Progenitor cell of endocrine pancreas (in vitro differentiated cells): ENCODE measurements around the gene FLRT1. TPM values are rescaled to one million over a fixed set of nuclear protein-coding genes. Genes with fewer than 3 reads are reported as not detected.

Source experiments
- DNase-seq: peaks from one replicate; pipeline ENCODE4 v3.0.0; 2021; ENCODE audit warnings: low spot score; ENCODE audit not compliant: unreplicated experiment
- H3K27ac Mint-ChIP-seq: 2 replicates; pipeline ENCODE4 v1.8.0; 2021; ENCODE audit warnings: mild to moderate bottlenecking, moderate library complexity, mixed read lengths
- H3K27me3 Mint-ChIP-seq: 2 replicates; pipeline ENCODE4 v1.8.0; 2021; ENCODE audit warnings: mixed read lengths
- H3K36me3 Mint-ChIP-seq: 2 replicates; pipeline ENCODE4 v1.8.0; 2022; ENCODE audit warnings: mixed read lengths; ENCODE audit not compliant: insufficient read depth
- H3K4me1 Mint-ChIP-seq: 2 replicates; pipeline ENCODE4 v1.8.0; 2021; ENCODE audit warnings: low read depth, mixed read lengths
- H3K4me3 Mint-ChIP-seq: 2 replicates; pipeline ENCODE4 v1.8.0; 2021; ENCODE audit warnings: low read depth, mild to moderate bottlenecking, moderate library complexity, mixed read lengths
- H3K9me3 Mint-ChIP-seq: 2 replicates; pipeline ENCODE4 v1.8.0; 2021; ENCODE audit warnings: low read depth, mixed read lengths
- CTCF ChIP-seq: fragments of 200-600 bp; sonication (generic); IDR thresholded peaks from one replicate; pipeline ENCODE4 v1.5.0; 2021; ENCODE audit warnings: antibody characterized with exemption, mild to moderate bottlenecking; ENCODE audit not compliant: unreplicated experiment
- total RNA-seq: library from RNA; stranded (reverse); gene quantifications from 2 replicates; pipeline ENCODE4 v1.2.1, GENCODE V29; 2021

FLRT1 gene
- total RNA-seq, 1 donor from 2014 or later = 0.17 TPM

- Mint-ChIP-seq H3K4me3 (no peak overlapping the region), H3K27ac (no peak overlapping the region), H3K9me3 (no peaks in the 10 kb centered on the region), H3K27me3 (peaks cover 26% of the 10 kb centered on the region), H3K36me3 (no peaks in the 10 kb centered on the region), H3K4me1 (peaks cover 31% of the 10 kb centered on the region)
- no peak for TF ChIP-seq CTCF
- no peak for DNase-seq
Measured at GRCh38 chr11:64010783-64011182, 24.9 kb upstream of the FLRT1 start.

- DNase-seq = no peak
- H3K9me3 Mint-ChIP-seq = no peaks in the 10 kb centered on the region
- no peak overlapping the region for H3K27ac Mint-ChIP-seq
- no peak for TF ChIP-seq CTCF
- no peak overlapping the region for H3K4me3 Mint-ChIP-seq
- H3K36me3 Mint-ChIP-seq = no peaks in the 10 kb centered on the region
- peaks cover 31% of the 10 kb centered on the region for H3K4me1 Mint-ChIP-seq
- H3K27me3 Mint-ChIP-seq = peaks cover 22% of the 10 kb centered on the region
Measured at GRCh38 chr11:64011371-64011770, 24.4 kb upstream of the FLRT1 start.

DNA sequence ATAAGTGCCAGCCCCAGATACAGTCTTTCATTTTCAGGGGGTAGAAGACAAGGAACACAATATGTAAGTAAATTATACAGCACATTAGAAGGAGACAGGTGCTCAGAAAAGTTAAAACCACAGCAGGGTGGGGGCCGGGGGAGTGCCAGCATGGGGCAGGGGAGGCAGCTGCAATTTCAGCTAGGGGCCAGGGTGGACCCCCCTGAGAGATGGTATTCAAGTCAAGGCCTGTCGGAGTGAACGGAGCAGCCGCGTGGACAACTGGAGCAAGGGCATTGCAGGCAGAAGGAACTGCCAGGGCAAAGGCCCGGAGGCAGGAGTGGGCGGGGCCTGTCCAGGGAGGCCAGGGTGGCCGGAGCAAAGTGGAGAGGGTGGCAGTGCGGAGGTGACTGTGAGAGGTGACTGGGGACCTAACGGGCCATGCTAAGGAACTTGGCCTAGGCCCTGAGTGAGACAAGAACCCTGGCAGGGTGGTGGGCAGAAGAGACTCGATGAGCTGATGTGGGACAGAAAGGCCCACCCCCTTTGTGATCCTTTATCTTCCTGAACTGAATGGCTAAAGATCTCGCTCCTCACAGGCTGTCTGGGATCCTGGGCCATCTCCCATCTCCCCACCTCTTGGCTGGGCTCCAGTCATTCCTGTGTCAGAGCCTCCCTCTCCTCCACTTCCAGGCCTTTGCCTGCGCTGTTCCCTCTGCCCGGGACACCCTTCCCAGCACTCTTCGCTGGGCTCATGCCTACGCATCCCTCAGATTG is 22.4 kb upstream of the FLRT1 start:
- H3K27me3 Mint-ChIP-seq = peaks cover 19% of the 10 kb centered on the region
- no peak for TF ChIP-seq CTCF
- DNase-seq = no peak
- H3K27ac Mint-ChIP-seq = no peak overlapping the region
- peaks cover 20% of the 10 kb centered on the region for H3K4me1 Mint-ChIP-seq
- H3K9me3 Mint-ChIP-seq = no peaks in the 10 kb centered on the region
- no peak overlapping the region for H3K4me3 Mint-ChIP-seq
- H3K36me3 Mint-ChIP-seq = no peaks in the 10 kb centered on the region

DNA sequence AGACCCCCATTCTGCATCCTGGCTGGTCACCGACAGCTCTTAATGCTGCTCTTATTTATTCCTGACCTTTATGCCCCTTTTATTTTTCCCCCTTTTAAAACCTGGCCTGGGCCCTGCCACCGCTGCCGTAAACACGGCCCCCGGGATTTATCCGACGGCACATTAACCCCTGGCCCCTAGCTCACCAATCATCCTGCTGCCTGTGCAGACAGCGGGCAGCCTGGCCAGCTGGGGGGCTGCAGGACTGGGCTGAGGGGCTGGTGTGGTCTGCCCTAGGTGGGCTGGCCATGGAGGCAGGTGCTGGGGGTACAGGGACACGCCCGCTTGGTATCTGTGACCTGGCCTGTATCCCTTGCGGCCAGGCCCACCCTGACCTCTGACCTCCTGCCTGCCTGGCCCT is 21.4 kb upstream of the FLRT1 start:
- DNase-seq = no peak
- H3K36me3 Mint-ChIP-seq = no peaks in the 10 kb centered on the region
- H3K27ac Mint-ChIP-seq = no peak overlapping the region
- peaks cover 13% of the 10 kb centered on the region for H3K4me1 Mint-ChIP-seq
- no peak overlapping the region for H3K4me3 Mint-ChIP-seq
- H3K27me3 Mint-ChIP-seq = peaks cover 19% of the 10 kb centered on the region
- no peaks in the 10 kb centered on the region for H3K9me3 Mint-ChIP-seq
- no peak for TF ChIP-seq CTCF

DNA sequence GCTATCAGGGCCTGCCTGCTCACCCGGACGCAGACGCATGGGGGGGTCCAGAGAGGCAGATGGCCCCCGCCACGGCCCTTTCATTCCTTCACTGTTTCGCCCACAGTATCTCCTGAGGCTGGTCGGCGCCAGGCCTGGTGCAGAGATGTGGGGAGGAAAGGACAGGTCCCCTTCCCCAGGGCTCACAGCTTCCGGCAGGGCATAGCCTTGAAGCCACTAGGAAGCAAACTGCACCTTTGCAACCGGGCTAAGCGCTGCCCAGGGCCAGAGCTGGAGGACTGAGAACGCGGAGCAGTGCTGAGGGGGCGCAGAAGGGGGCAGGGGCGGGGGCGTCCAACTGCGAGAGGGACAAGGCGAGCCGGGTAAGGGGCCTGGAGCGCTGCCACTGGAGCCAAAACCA is 20.2 kb upstream of the FLRT1 start:
- Mint-ChIP-seq H3K27me3 (peaks cover 27% of the 10 kb centered on the region), H3K36me3 (no peaks in the 10 kb centered on the region)

More for the DNA sequence above, 20.2 kb upstream of the FLRT1 start:
- DNase-seq = no peak
- H3K4me1 Mint-ChIP-seq = peaks cover 13% of the 10 kb centered on the region
- H3K9me3 Mint-ChIP-seq = no peaks in the 10 kb centered on the region
- no peak overlapping the region for H3K27ac Mint-ChIP-seq
- TF ChIP-seq CTCF = no peak
- no peak overlapping the region for H3K4me3 Mint-ChIP-seq
